ENCODE data around the gene DNAJB11.
"Not testable (repeated sequence)": the region's sequence is repeated elsewhere in the genome, so short reads cannot be mapped to it uniquely, and the experiment has no call there.

The DNAJB11 gene

GRCh38 chr3:186634207-186634606 is 63.7 kb downstream of the DNAJB11 start:
- H3K4me3 ChIP-seq (ENCODE audit: low read depth, low read length); H3K36me3 ChIP-seq (ENCODE audit: control insufficient read depth, insufficient read depth, low read length); H3K4me1 ChIP-seq (ENCODE audit: control insufficient read depth, insufficient read depth, low read length); H3K9me3 ChIP-seq (ENCODE audit: control insufficient read depth, insufficient read depth, low read length); H3K27ac ChIP-seq (ENCODE audit: low read depth, low read length); H3K9ac ChIP-seq (ENCODE audit: low read depth, low read length); H3K27me3 ChIP-seq (ENCODE audit: control insufficient read depth, insufficient read depth, low read length): not testable (repeated sequence)
